ENCODE results near the gene HDHD5.

HDHD5 gene

DNA sequence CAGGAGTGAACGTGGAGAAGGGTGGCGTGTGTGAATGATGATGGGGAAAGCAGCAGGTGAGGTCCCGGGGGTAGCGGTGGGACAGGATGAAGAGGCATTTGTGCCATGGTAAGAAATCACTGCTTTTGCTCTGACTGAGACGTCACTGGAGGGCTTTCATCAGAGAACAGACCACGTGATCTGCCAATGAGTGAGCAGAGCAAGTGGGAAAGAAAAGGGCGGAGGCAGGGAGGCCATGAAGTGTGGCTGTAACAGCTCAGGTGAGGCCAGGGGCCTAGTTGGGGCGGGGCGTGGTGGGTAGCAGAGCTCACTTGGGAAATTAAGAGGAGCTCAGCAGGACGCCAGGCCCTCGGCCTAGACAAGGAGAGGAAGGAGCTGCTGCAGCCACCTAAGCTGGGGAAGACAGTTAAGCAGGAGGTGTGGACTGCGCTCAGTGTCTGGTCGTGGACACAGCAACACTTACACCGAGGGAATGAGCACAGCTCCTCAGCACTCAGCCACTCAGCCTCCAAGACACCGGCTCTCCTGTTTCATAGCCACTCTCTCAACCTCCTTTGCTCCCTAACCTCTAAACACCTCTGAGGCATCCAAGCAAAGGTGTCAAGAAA, 23.8 kb downstream of the HDHD5 start:
- no peak overlapping the region for H3K4me3 ChIP-seq (replicated peaks; ENCODE audit: low read depth, low read length)
- TF ChIP-seq, protein P1, sequence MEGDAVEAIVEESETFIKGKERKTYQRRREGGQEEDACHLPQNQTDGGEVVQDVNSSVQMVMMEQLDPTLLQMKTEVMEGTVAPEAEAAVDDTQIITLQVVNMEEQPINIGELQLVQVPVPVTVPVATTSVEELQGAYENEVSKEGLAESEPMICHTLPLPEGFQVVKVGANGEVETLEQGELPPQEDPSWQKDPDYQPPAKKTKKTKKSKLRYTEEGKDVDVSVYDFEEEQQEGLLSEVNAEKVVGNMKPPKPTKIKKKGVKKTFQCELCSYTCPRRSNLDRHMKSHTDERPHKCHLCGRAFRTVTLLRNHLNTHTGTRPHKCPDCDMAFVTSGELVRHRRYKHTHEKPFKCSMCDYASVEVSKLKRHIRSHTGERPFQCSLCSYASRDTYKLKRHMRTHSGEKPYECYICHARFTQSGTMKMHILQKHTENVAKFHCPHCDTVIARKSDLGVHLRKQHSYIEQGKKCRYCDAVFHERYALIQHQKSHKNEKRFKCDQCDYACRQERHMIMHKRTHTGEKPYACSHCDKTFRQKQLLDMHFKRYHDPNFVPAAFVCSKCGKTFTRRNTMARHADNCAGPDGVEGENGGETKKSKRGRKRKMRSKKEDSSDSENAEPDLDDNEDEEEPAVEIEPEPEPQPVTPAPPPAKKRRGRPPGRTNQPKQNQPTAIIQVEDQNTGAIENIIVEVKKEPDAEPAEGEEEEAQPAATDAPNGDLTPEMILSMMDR (IDR thresholded peaks at IDR 0.05; ENCODE audit: low read depth, low read length, missing control alignments), result no peak
- no peak for DNase-seq (ENCODE audit: extremely low read depth, low read depth)

DNA sequence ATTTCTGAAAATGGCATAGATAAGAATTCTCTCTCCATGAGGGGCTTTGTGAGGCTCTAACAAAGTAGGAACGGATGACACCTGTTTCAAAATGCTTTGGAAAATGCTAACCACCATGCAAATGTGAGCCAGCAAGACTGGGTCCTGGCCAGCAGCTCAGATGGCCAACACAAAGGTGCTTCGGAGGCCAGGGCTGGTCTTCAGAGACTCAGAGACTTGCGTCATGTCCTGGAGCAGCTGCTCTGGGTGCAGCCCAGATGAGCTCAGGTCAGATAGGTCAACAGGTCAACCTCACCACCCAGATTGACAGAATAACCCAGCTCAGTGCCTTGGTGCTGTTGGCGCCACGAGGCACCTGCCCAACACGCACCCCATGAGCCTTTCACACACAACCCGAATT, 25.9 kb downstream of the HDHD5 start:
- no peak for DNase-seq (ENCODE audit: extremely low read depth, low read depth)
- no peak overlapping the region for H3K4me3 ChIP-seq (replicated peaks; ENCODE audit: low read depth, low read length)
- TF ChIP-seq, protein P1 (IDR thresholded peaks at IDR 0.05; ENCODE audit: low read depth, low read length, missing control alignments), result no peak

DNA sequence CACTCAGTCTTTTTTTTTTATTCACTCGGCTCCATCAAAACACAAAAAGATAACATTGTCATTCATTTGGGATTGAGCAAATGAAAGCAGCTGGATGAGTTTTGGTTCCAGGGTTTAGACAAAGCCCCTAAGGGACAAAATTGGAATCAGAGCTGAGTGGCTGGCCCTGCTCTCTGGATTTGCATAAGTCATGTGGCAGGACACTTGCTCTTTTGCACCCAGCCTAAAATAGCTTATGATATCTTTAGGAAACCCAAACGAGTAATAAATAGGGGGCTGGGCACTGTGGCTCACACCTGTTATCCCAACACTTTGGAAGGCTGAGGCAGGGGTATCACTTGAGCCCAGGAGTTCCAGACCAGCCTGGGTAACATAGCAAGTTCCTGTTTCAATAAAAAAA, 27.0 kb downstream of the HDHD5 start:
- no peak overlapping the region for H3K4me3 ChIP-seq (replicated peaks; ENCODE audit: low read depth, low read length)
- no peak for DNase-seq (ENCODE audit: extremely low read depth, low read depth)
- TF ChIP-seq, protein P1 (IDR thresholded peaks at IDR 0.05; ENCODE audit: low read depth, low read length, missing control alignments), result no peak

GRCh38 chr22:17131686-17132085, 27.4 kb downstream of the HDHD5 start:
- no peak overlapping the region for H3K4me3 ChIP-seq (replicated peaks; ENCODE audit: low read depth, low read length)
- DNase-seq (ENCODE audit: extremely low read depth, low read depth), result no peak
- TF ChIP-seq, protein P1 (IDR thresholded peaks at IDR 0.05; ENCODE audit: low read depth, low read length, missing control alignments), result no peak

DNA sequence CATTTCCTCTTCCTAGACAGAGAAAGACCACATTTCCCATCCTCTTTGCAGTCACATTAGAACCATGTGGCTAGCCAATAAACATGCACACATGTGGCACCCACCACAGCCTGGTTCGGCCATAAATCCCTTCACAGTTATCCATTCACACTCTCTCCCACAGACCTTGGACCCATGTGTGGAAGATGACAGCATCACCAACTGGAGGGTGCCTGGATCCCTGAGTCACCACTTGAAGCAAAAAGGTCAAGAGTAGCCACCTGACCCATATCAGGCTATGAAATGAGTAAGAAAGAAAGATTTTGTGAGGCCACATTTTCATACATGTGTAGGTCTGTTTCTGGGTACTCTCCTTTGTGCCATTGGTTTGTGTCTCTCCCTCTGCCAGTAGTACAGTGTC, 28.9 kb downstream of the HDHD5 start:
- TF ChIP-seq, protein P1 (IDR thresholded peaks at IDR 0.05; ENCODE audit: low read depth, low read length, missing control alignments), result no peak
- peak; percentile 14 for DNase-seq (ENCODE audit: extremely low read depth, low read depth)
- H3K4me3 ChIP-seq (replicated peaks; ENCODE audit: low read depth, low read length), result no peak overlapping the region

- no peak for DNase-seq (ENCODE audit: extremely low read depth, low read depth)
- TF ChIP-seq, protein P1 (IDR thresholded peaks at IDR 0.05; ENCODE audit: low read depth, low read length, missing control alignments), result no peak
Measured at GRCh38 chr22:17121233-17122195, 37.6 kb downstream of the HDHD5 start, which contains the start of gene TMEM121B. Gene TMEM121B (minus strand): TSS chr22:17121360. CDS start chr22:17121127, 233 bp downstream.

More at GRCh38 chr22:17121233-17122195, 37.6 kb downstream of the HDHD5 start, which contains the start of gene TMEM121B:
- peak within 1 kb of the TSS; percentile 32 for H3K4me3 ChIP-seq (replicated peaks; ENCODE audit: low read depth, low read length)
